Measurements from ENCODE around the gene C22orf15. TPM values are rescaled to one million over a fixed set of nuclear protein-coding genes. Genes with fewer than 3 reads are reported as not detected.

C22orf15 gene
- total and polyA plus RNA-seq, 9 of the 15 experiments (the other 6 are each of a cell fraction or from before 2014, with no cell fraction given): 0.07 TPM; not detected in 8

- peak; percentile 51; the same call in 1 of the 2 replicates for TF ChIP-seq ZNF395 (CRISPR knock-in tag; IDR thresholded peaks at IDR 0.05)
- TF ChIP-seq HNRNPLL (IDR thresholded peaks at IDR 0.05; ENCODE audit: low read depth, low read length, poor library complexity, severe bottlenecking): peak; percentile 96
- no peak for TF ChIP-seq HBP1 (CRISPR knock-in tag; IDR thresholded peaks at IDR 0.05)
- TF ChIP-seq ZFX (CRISPR knock-in tag; IDR thresholded peaks at IDR 0.05): peak; percentile 89
- TF ChIP-seq ZNF146 (CRISPR knock-in tag; IDR thresholded peaks at IDR 0.05; ENCODE audit: unreplicated experiment): no peak
- no peak for TF ChIP-seq HOXB6 (CRISPR knock-in tag; IDR thresholded peaks at IDR 0.05; ENCODE audit: borderline replicate concordance)
- peak; percentile 19; the same call in 1 of the 2 replicates for TF ChIP-seq CBFB (CRISPR knock-in tag; IDR thresholded peaks at IDR 0.05)
- TF ChIP-seq ZNF274 (IDR thresholded peaks at IDR 0.05; ENCODE audit: borderline replicate concordance, low read depth, low read length): no peak
- TF ChIP-seq, protein P1, sequence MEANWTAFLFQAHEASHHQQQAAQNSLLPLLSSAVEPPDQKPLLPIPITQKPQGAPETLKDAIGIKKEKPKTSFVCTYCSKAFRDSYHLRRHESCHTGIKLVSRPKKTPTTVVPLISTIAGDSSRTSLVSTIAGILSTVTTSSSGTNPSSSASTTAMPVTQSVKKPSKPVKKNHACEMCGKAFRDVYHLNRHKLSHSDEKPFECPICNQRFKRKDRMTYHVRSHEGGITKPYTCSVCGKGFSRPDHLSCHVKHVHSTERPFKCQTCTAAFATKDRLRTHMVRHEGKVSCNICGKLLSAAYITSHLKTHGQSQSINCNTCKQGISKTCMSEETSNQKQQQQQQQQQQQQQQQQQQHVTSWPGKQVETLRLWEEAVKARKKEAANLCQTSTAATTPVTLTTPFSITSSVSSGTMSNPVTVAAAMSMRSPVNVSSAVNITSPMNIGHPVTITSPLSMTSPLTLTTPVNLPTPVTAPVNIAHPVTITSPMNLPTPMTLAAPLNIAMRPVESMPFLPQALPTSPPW (CRISPR knock-in tag; IDR thresholded peaks at IDR 0.05): peak; percentile 92
- peak; percentile 72 for TF ChIP-seq KDM5B (IDR thresholded peaks at IDR 0.05; ENCODE audit: insufficient replicate concordance, low read depth, low read length)
- peak in 1 of 2 experiments; percentile 73; a peak in 2 of 4 replicates for TF ChIP-seq HDAC1 (IDR thresholded peaks at IDR 0.05)
- TF ChIP-seq GTF2A2 (tag; IDR thresholded peaks at IDR 0.05): no peak
- 0 out of 2 replicates have a peak, but pooled peaks have one; percentile 9 for TF ChIP-seq ETV1 (tag; conservative IDR thresholded peaks at IDR 0.05; ENCODE audit: low read depth)
- TF ChIP-seq CXXC5 (CRISPR knock-in tag; IDR thresholded peaks at IDR 0.05): peak; percentile 98
- TF ChIP-seq TEAD2 (tag; IDR thresholded peaks at IDR 0.05): no peak
- no peak for TF ChIP-seq ZFP30 (CRISPR knock-in tag; IDR thresholded peaks at IDR 0.05; ENCODE audit: borderline replicate concordance)
- peak; percentile 16 for TF ChIP-seq HNRNPK (IDR thresholded peaks at IDR 0.05; ENCODE audit: low read depth, low read length, poor library complexity, severe bottlenecking)
- TF ChIP-seq KAT2B (IDR thresholded peaks at IDR 0.05; ENCODE audit: low read depth, low read length): no peak
- peak; percentile 96 to 99 for TF ChIP-seq MAZ (CRISPR knock-in tag; conservative IDR thresholded peaks at IDR 0.05 in 1 of 2, IDR thresholded peaks at IDR 0.05 in 1 of 2)
Measured at GRCh38 chr22:23716811-23717801, 45.7 kb upstream of the C22orf15 start (continued).
